Measurements from ENCODE around the gene CD58.

The CD58 gene

DNA sequence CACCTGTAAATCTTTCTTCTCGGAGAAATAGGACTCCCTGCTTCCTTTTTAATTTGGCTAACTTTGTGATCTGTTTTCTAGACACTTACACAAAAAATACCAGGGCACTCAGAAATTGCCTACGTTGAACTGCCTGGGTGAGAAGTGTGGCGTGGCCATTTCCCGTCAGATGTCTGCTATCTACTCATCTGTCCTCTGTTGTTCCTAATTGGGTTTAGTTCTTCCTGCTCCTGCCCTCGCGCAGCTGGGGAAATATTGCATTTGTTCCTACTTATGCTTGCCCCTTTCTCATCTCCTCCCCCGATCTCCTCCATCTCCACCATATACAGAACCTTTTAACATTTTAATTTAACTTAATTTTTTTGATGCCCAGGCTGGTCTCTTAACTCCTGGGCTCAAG, 55.1 kb downstream of the CD58 start:
- in situ Hi-C loops (cut with MboI; ENCODE audit: low sequenced_read_pairs) = no loop called here

DNA sequence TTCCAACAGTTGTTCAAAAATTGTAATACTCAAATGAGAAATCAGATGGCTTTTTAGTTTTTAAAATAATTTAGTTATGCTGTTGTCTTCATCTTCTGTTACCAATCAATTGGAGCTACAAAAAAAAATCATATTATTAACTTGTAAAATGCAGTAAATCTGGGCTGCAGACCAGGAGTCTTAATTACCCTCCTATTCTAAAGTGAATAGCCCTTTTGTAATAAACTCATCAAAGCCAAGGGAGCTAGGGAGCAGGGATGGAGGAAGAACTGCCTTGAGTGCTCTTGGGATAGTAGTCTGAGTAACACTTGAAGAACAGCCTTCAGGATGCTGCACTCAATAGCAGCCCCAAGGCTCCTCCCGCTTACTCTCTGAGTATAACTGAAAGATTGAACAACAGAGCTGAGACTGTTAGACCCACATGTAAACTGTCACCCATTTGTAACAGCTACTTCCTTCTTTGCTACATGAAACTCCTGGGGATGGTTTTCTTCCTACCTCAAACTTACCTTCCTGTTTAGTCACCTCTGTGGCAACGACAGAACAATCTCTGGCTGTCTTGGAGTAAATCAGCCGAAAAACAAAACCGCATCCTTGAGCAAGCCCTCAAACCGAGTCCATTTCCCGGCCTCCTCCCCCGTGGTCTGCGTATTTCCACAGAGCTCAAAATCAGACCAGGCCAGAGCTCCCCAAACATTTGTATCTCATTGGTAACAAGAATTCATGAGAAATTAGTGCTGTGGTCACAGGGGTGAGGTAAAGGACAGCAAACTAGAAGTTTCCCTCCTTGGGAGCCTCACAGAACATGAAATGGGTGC, 55.9 kb downstream of the CD58 start:
- in situ Hi-C loops (cut with MboI; ENCODE audit: low sequenced_read_pairs) = no loop called here

DNA sequence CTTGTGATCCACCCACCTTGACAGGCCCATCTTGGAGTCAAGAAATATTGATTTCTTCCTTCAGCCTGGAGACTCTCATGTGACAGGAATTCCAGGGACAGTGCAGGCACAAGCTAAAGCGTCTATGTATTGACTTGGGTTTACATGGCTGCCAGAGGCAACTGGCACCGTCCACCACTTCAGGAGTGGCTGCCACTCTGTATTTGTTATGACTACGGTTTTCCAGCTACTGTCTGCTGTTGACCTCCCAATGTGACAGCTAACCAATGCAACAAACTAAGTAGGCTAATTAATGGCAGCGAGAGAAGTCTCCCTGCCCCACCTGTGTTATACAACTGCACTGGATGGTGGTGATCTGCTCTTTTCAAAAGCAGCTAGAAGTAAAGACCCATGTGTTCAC, 56.9 kb downstream of the CD58 start:
- in situ Hi-C loops (cut with MboI; ENCODE audit: low sequenced_read_pairs) = no loop called here

DNA sequence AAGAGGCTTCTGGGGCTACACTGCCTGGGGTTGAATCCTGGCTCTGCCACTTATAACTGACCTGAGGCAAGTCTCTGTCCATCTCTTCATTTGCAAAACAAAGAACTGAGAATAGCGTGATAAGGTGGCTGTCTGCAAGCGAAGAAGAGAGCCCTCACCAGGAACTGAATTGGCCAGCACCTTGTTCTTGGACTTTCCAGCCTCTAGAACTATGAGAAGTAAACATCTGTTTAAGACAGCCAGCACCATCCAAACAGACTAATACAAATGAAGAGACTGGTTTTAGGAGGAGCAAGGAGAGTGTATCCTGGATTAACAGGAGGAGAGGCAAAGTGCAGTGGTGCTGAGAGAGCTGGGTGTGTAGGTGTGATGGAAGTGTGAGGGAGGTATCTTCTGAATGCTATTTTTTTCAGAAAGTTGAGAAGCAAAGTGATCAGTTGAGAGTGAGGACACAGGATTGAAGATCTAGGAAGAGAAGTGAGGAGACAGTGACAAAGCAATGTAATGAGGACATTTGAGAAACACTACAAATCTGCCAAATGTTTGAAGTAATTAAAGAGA, 59.3 kb downstream of the CD58 start:
- in situ Hi-C loops (cut with MboI; ENCODE audit: low sequenced_read_pairs) = no loop called here

DNA sequence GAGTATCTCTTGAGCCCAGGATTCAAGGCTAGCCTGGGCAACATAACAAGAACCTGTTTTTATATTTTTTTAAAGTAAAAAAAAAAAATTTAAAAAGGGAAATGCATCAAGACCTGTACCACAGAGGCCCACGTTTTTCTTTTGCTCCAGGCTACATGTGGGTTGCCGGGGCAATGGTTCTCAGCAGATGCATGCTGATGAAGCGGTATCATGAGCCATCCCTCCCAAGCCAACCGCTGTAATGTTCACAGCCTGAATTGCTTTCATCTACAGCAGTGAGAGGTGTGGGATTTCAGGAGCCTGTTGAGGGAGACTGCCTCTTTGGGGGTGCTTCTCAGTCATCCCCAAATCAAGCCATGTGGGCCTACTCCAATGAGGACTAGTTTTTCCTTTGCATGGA, 60.5 kb downstream of the CD58 start:
- in situ Hi-C loops (cut with MboI; ENCODE audit: low sequenced_read_pairs) = no loop called here

DNA sequence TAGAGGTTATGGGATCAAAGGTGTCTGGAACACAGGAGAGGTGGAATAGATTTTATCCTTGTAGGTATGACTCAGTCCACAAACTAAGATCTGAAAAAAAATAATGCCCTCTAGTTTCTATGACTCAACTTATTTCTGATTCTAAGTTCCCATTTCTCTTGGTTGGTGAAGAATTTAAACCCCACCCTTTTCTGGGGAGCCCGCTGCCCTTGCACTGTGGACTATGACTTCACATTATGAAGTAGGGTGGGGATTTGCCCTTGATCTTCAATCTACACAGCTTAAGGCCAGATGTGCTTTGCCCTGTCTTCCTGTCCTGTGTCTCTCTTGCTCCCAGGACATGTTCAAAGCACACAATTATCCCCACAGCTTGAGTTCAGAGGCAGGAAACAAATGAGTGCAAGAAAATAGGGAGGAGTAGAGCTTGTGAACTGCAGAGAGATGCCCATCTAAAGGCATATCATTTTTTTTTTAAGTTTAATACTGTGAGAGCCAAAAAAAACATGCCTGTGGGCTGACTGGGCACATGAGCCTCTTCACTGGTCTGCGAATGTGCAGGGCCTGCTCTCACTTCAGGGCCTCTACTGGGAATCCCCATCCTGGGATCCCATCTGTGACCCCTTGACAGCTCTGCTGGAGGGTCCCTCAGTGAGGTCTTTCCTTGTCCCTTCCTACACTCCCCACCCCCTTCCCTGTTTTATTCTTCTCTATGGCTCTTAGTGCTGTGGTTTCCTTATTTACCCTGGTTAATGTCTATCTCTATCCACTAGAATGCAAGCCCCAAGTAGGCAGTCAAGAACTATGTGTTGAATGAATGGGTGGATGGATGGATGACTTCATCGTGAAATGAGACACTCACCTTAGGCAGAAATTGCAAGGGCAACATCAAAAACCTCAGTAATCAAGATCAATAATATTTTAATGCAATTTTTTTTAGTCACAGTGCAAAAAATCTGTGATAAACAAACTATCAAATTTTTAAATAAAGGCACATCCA, 61.5 kb downstream of the CD58 start:
- in situ Hi-C loops (cut with MboI; ENCODE audit: low sequenced_read_pairs) = no loop called here

DNA sequence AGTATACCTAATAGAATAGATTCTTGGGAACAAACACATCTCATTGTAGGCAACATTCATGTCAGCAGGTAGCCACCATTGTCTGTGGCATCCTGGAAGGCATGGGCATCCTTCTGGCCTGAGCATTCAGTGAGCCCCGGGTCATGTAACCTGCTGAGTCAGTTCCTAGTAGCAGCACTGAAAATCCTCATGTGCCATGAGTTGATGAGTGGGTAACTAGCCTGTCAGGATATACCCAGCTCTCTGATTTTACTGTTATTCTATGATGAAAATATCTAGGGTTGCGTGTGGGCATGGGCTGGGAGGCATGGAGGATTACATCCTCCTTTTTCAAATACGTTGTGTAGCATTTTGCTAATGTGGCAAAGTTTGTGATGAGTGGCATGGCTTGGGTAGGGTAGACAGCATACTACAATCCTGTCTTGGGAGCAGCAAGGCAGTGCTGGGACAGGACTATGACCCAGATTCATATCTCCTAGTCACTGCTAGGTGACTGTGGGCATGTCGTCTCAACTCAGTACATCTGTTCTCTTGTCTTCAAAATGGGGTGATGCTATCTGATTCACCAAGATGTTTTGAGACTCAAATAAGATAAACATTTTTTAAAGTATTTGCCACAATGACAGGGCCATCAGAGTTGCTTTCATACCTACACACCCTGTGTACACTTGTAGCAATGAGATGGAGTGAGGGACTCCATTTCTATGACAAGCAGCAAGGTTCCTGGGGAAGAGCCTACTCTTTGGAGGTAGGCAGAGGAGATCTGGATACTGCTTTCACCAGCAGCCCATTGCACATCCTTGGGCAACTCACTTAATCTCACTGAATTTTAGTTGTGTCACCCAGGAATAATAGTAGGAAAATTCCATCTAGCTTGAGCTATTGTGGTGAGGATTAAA, 62.5 kb downstream of the CD58 start:
- in situ Hi-C loops (cut with MboI; ENCODE audit: low sequenced_read_pairs) = no loop called here

DNA sequence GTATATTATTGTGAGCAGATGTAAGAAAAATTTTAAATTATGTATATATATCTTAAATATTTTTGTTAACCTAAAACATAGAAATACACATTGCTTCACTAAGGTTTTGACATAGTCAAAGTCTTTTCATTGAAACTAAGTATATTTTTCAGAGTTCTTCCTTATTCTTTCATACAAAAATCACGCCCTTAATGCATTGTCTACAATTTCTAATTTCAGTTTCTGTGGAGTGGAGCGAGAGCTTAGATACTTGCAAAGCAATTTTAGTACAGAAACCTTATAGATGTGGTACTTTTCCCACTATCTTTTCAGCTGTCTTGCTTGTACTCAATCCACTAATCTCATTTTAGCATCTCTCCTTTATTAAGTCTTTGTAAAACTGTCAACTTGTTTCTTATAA, 63.2 kb downstream of the CD58 start:
- in situ Hi-C loops (cut with MboI; ENCODE audit: low sequenced_read_pairs) = no loop called here

DNA sequence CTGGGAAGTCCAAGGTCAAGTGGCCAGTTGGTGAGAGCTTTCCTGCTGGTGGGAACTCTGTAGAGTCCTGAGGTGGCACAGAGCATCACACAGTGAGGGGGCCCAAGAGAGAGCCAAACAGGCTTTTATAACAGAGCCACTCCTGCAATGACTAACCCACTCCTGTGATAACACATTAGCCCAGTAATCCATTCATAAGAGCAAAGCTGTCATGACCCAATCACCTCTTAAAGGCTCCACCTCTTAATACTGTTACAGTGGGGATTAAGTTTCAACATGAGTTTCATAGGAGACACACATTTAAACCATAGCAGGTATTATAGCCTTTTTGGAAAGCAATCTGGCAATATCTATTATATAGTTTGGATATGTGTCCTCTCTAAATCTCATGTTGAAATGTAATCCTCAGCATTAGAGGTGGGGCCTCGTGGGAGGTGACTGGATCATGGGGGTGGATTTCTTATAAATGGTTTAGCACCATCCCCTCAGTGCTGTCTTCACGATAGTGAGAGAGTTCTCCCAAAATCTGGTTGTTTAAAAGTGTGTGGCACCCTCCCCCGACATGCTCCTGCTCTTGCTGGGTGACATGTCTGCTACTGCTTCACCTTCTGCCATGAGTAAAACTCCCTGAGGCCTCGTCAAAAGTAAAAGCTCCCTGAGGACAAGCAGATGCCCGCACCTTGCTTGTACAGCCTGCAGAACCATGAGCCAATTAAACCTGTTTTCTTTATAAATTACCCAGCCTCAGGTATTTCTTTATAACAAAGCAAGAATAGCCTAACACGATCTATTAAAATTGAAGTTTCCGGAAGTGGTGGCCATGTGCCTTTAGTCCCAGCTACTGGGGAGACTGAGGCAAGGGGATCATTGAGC, 64.5 kb downstream of the CD58 start:
- in situ Hi-C loops (cut with MboI; ENCODE audit: low sequenced_read_pairs) = no loop called here

DNA sequence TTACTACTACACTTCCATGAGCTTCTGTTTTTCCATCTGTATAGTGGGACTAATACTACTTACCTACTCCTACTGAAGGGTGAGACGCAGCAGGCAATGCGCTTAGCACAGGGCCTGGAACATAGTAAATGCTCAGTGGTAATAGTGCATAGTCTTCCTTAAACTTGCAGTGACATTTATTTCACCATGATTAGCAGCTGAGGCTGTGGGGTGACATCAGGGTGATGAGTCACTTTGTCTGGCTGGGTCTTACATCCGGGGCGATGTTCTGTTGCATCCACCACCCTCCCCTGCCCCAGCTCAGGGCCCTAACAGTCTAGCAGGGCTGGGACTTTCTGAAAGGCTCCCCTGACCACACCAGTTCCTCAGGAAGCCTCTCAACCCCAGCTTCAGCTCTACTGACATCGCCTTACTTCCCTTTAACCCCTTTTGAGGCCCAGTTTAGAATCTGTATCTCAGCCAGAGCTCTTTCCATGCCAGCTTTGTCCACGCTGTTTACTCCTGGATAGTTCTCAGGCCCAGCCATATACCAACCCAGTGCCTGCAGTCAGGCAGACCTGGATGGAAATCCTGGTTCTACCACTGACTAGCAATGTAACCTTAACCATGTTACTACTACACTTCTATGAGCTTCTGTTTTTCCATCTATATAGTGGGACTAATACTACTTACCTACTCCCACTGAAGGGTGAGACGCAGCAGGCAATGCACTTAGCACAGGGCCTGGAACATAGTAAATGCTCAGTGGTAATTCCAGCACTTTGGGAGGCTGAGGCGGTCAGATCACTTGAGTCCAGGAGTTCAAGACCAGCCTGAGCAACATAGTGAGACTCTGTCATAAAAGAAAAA, 66.3 kb downstream of the CD58 start:
- in situ Hi-C loops (cut with MboI; ENCODE audit: low sequenced_read_pairs) = no loop called here

DNA sequence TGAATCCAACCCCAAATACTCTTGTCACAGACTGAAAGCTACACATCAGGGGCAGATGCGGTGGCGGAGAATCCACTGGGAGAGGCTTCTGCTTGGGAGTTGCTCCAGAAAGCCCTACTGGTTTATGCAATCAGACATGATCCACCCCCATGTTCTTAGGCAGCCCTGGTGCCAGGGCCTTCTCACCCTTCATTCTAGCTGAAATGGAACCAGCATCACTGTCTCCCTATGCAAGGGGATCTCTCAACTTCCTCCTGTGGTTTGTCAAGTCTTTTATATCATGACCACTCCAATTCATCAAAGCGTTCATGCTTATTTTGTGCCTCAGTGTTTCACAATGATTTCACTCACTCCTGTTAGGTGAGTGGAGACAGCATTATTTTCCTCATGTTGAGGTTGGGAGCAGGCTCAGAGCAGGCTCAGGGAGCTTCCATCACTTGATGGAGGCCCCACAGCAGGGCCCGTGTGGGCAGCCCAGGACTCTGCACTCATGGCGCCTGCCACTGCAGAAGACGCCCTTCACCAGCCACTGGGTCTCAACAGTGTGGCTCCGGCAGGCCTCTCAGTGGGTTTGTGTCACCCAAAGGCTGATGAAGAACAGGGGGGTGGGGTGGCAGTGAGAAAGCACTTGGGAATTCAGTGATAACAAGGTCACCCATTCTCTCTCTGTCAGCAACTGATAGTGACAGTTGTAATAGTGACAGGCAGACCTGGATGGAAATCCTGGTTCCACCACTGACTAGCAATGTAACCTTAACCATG, 67.1 kb downstream of the CD58 start:
- in situ Hi-C loops (cut with MboI; ENCODE audit: low sequenced_read_pairs) = no loop called here

DNA sequence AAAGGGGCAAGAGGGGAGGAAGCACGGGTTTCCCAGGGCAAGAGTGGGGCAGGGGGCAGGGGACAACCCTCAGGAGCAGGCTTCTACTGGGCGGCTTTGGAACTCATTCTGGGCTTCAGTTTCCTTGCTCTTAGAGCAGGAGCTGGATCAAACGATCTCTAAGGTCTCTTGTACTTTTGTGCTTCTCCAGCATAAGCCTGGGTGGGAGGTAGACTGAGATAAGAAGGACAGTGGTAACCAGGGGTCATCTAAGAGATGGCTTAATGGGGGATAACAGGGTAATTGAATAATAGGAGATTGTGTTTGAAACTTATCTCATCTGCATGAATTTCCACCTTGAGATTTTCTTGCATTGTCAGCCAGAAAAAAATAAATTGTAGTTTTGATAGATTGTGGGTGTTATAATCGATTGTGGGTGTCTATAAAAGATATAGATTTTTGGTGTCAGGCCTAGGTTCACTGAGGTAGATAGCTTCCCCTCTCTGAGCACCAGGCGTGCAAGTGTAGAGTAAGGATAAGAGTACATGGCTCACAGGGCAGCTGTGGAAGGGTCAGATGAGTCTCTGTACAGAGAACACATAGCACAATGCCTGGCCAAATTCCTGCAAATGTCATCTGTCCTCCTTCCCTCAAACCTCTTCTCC, 68.0 kb downstream of the CD58 start:
- in situ Hi-C loops (cut with MboI; ENCODE audit: low sequenced_read_pairs) = no loop called here

DNA sequence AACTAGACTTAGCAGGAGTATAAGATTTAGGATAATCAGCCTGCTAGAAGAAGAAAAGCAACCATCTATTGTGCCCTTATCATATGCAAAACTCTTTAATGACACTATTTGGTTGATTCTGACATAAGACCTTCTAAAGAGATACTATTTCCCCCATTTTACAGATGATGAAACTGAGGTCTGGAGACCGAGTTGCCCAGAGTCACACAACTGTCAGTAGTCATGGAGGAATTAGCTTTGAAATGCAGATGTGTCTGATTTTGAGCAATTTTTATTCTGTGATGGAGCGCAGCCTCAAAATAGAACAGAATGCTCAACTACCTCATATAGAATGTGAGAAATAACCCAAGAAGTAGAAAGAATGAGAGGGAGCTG, 69.0 kb downstream of the CD58 start:
- in situ Hi-C loops (cut with MboI; ENCODE audit: low sequenced_read_pairs) = no loop called here

DNA sequence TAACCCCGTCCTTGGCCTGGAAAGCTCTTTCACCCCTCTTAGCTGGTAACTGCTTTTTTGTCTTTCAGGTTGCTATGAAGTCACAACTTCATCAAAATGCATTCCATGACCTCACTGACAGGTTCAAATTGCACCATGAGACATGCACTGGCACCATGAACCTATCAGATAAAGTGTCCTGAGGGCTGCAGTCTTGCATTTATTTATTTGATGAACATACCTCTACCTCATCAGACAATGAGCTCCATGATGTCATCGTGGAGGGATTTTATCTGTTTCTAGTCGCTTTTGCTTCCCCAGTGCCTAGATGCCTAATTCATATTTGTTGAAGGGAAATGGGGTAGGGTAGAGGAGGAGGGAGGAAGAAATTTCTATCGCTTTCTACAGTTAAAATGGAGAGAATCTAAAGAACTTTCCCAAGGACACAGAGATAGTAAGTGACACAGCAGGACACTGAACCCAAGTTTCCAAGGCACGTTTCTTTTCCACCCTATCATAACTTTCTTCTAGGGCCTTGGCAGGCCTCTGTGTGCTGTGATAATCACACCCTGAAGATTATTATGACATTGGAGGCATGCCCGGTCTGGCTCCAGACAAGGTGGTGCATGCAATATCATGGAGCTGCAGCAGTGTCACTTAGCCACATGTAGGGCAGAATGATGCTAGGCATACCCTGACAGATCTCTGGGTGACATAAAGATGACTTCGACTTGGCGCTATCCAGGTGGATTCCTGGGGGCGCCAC, 69.5 kb downstream of the CD58 start:
- in situ Hi-C loops (cut with MboI; ENCODE audit: low sequenced_read_pairs) = no loop called here

DNA sequence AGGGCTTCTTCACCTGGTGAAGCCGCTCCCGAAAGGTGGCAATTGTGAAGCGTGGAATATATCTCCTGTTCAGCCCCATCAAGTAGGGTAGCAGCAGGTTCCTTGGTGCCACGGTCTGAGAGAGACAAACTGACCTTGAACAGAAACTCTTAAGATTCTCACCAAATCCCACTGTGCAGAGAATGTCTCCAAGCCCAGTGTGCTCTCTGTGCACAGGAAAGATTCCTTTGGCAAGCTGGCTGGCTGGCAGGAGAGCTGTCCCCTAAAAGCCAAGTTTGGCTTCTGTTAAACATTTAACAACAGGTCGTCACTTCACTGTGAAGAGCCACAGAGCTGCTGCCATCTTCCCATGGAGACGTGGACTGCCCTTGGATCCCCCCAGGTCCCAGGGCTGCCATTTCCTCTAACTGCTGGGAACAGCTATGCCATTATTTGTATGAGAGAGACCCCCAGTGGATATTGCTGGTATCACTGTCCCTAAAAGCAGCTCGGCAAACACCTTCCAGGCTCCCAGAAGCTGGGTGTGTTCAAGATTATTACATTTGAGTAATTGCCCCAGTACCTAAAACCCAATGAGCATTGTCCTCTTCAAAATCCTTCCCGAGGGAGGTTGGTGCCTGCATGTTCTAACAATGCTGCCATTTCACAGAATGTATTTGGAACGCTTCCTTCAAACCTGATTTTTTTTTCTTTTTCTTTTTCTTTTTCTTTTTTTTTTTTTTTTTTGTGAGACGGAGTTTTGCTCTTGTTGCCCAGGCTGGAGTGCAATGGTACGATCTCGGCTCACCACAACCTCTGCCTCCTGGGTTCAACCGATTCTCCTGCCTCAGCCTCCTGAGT, 71.8 kb downstream of the CD58 start:
- in situ Hi-C loops (cut with MboI; ENCODE audit: low sequenced_read_pairs) = loop anchor here (10.0 kb wide), 1 partner anchor 364 kb away; no protein-coding TSS in a partner anchor

DNA sequence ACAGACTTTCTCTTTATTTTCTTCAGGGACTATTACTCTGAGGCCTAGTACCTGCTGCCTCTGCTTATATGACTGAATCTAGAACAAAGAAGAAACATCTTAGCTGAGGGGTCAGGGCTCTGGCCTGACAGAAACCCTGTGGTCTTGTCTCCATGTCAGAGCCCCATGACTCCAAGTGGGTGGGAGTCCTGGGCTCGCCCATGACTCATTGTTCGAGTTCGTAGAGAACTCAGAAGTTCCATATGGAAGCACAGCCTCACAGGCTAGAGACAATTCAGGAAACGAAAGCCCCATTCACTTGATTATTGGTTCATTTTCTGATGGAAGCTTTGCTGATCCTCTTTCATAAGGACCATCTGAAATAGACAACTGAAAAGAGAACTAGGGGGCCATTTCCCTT, 73.2 kb downstream of the CD58 start:
- in situ Hi-C loops (cut with MboI; ENCODE audit: low sequenced_read_pairs) = loop anchor here (10.0 kb wide), 1 partner anchor 363 kb away; no protein-coding TSS in a partner anchor

All from HL-60/S4 treated with retinoic acid at 250 ng/mL for 4 days and 3 days (cell line).